ENCODE data around the gene CHST11.

- TF ChIP-seq, protein P1, sequence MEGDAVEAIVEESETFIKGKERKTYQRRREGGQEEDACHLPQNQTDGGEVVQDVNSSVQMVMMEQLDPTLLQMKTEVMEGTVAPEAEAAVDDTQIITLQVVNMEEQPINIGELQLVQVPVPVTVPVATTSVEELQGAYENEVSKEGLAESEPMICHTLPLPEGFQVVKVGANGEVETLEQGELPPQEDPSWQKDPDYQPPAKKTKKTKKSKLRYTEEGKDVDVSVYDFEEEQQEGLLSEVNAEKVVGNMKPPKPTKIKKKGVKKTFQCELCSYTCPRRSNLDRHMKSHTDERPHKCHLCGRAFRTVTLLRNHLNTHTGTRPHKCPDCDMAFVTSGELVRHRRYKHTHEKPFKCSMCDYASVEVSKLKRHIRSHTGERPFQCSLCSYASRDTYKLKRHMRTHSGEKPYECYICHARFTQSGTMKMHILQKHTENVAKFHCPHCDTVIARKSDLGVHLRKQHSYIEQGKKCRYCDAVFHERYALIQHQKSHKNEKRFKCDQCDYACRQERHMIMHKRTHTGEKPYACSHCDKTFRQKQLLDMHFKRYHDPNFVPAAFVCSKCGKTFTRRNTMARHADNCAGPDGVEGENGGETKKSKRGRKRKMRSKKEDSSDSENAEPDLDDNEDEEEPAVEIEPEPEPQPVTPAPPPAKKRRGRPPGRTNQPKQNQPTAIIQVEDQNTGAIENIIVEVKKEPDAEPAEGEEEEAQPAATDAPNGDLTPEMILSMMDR (IDR thresholded peaks at IDR 0.05) = no peak
- TF ChIP-seq POLR2AphosphoS5 (IDR thresholded peaks at IDR 0.05) = no peak
Observed at GRCh38 chr12:104758771-104759170, 302.0 kb downstream of the CHST11 start.

Data from breast epithelium (tissue), 3 donors.